ENCODE data around the gene STX2. TPM values are rescaled to one million over a fixed set of nuclear protein-coding genes. Genes with fewer than 3 reads are reported as not detected.

The STX2 gene
- polyA plus RNA-seq, 1 donor from 2014 or later, result 67.0 TPM

DNA sequence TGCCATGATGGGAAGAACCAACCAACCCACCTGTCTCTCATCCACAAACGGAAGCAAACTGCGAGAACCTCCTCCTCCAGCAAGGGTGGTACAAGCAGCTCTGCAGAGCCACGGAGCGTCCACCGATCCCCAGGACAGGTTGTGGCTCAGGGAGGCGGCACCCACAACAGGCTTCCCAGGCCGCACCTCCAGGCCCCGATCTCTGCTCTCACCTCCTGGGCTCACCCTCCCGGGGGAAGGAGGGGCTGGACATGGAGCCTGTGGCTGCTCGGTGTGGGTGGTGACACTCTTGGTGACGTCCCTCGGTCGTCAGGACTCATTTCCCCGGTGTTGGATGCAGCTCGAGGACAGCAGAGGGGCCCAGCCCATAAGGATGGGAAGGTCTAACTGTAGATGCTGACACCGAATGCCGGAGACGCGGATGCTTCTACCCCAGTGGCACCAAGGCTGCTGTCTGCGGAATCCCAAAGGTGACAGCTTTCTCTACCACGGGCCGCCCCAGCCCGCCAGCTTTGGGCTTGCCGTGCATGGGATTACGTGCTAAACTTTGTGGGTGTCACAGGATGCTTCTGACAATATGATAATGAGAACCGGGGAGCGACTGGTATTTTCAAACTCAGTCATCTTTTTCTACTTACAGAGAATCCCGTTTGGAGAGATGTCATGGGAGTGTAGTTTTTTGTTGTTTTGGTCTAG, 58.0 kb downstream of the STX2 start:
- Histone ChIP-seq H3K9me3 (ENCODE audit: low read length) (no peaks in the 10 kb centered on the region), H3K27me3 (ENCODE audit: insufficient read depth, low read depth, low read length) (peaks cover 6% of the 10 kb centered on the region), H3K27ac (ENCODE audit: low read length) (no peak overlapping the region), H3K36me3 (ENCODE audit: insufficient read depth, low read length) (no peaks in the 10 kb centered on the region), H3K9me2 (ENCODE audit: insufficient read depth, low read length) (no peaks in the 10 kb centered on the region), H2AFZ (ENCODE audit: low read depth, low read length) (no peak overlapping the region), H3F3A (ENCODE audit: insufficient read depth, low read length, poor library complexity, severe bottlenecking) (no peaks in the 10 kb centered on the region), H3K9ac (ENCODE audit: low read length) (no peak overlapping the region), H4K20me1 (ENCODE audit: insufficient read depth) (no peaks in the 10 kb centered on the region), H3K4me3 (ENCODE audit: low read length) (no peak overlapping the region), H3K79me2 (replicated peaks; ENCODE audit: insufficient read depth, low read length) (no peaks in the 10 kb centered on the region), H3K4me2 (ENCODE audit: low read length) (no peak overlapping the region)
- TF ChIP-seq, protein P1, sequence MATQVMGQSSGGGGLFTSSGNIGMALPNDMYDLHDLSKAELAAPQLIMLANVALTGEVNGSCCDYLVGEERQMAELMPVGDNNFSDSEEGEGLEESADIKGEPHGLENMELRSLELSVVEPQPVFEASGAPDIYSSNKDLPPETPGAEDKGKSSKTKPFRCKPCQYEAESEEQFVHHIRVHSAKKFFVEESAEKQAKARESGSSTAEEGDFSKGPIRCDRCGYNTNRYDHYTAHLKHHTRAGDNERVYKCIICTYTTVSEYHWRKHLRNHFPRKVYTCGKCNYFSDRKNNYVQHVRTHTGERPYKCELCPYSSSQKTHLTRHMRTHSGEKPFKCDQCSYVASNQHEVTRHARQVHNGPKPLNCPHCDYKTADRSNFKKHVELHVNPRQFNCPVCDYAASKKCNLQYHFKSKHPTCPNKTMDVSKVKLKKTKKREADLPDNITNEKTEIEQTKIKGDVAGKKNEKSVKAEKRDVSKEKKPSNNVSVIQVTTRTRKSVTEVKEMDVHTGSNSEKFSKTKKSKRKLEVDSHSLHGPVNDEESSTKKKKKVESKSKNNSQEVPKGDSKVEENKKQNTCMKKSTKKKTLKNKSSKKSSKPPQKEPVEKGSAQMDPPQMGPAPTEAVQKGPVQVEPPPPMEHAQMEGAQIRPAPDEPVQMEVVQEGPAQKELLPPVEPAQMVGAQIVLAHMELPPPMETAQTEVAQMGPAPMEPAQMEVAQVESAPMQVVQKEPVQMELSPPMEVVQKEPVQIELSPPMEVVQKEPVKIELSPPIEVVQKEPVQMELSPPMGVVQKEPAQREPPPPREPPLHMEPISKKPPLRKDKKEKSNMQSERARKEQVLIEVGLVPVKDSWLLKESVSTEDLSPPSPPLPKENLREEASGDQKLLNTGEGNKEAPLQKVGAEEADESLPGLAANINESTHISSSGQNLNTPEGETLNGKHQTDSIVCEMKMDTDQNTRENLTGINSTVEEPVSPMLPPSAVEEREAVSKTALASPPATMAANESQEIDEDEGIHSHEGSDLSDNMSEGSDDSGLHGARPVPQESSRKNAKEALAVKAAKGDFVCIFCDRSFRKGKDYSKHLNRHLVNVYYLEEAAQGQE (IDR thresholded peaks at IDR 0.05; ENCODE audit: borderline replicate concordance), result no peak
- TF ChIP-seq POLR2AphosphoS5 (IDR thresholded peaks at IDR 0.05), result no peak
- no peak for TF ChIP-seq EZH2 (IDR thresholded peaks at IDR 0.05; ENCODE audit: borderline replicate concordance, insufficient read depth, low read length, poor library complexity, severe bottlenecking)
- TF ChIP-seq RAD21 (conservative IDR thresholded peaks at IDR 0.05), result no peak
- TF ChIP-seq SMC3 (conservative IDR thresholded peaks at IDR 0.05; ENCODE audit: poor library complexity), result no peak
- no peak for TF ChIP-seq TAF1 (IDR thresholded peaks at IDR 0.05; ENCODE audit: low read depth)
- no peak for TF ChIP-seq MXI1 (conservative IDR thresholded peaks at IDR 0.05; ENCODE audit: poor library complexity, severe bottlenecking)
- TF ChIP-seq, protein P2, sequence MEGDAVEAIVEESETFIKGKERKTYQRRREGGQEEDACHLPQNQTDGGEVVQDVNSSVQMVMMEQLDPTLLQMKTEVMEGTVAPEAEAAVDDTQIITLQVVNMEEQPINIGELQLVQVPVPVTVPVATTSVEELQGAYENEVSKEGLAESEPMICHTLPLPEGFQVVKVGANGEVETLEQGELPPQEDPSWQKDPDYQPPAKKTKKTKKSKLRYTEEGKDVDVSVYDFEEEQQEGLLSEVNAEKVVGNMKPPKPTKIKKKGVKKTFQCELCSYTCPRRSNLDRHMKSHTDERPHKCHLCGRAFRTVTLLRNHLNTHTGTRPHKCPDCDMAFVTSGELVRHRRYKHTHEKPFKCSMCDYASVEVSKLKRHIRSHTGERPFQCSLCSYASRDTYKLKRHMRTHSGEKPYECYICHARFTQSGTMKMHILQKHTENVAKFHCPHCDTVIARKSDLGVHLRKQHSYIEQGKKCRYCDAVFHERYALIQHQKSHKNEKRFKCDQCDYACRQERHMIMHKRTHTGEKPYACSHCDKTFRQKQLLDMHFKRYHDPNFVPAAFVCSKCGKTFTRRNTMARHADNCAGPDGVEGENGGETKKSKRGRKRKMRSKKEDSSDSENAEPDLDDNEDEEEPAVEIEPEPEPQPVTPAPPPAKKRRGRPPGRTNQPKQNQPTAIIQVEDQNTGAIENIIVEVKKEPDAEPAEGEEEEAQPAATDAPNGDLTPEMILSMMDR (IDR thresholded peaks at IDR 0.05; ENCODE audit: poor library complexity, severe bottlenecking), result no peak
- no peak for TF ChIP-seq EP300 (conservative IDR thresholded peaks at IDR 0.05; ENCODE audit: poor library complexity, severe bottlenecking)

DNA sequence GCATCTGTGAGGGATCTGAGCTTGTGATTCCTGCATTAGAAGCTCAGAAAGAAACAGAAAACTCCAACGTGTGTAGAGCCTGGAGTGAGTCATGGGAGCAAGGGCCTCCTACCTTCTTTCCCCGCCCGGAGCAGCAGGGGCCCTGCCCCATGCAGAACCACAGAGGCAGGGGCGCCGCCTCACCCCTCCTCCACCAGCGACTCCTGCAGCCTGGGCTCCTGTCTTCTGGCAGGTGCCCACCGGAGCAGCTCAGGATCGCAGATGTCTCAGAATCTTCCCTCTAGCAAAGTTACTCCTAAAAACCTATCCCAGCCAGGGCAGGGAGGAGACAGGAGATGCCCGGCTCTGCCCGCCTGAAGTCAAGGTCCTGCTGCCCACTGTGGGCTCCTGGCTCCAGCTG, 58.7 kb downstream of the STX2 start:
- Histone ChIP-seq H3K79me2 (replicated peaks; ENCODE audit: insufficient read depth, low read length) (no peaks in the 10 kb centered on the region), H3K9ac (ENCODE audit: low read length) (no peak overlapping the region), H3K9me2 (ENCODE audit: insufficient read depth, low read length) (no peaks in the 10 kb centered on the region), H3K4me2 (ENCODE audit: low read length) (no peak overlapping the region), H3K27ac (ENCODE audit: low read length) (no peak overlapping the region), H3F3A (ENCODE audit: insufficient read depth, low read length, poor library complexity, severe bottlenecking) (no peaks in the 10 kb centered on the region), H3K9me3 (ENCODE audit: low read length) (no peaks in the 10 kb centered on the region), H4K20me1 (ENCODE audit: insufficient read depth) (no peaks in the 10 kb centered on the region), H3K4me3 (ENCODE audit: low read length) (no peak overlapping the region), H3K27me3 (ENCODE audit: insufficient read depth, low read depth, low read length) (peaks cover 6% of the 10 kb centered on the region), H3K36me3 (ENCODE audit: insufficient read depth, low read length) (no peaks in the 10 kb centered on the region), H2AFZ (ENCODE audit: low read depth, low read length) (no peak overlapping the region)
- no peak for TF ChIP-seq EP300 (conservative IDR thresholded peaks at IDR 0.05; ENCODE audit: poor library complexity, severe bottlenecking)
- no peak for TF ChIP-seq POLR2AphosphoS5 (IDR thresholded peaks at IDR 0.05)
- no peak for TF ChIP-seq EZH2 (IDR thresholded peaks at IDR 0.05; ENCODE audit: borderline replicate concordance, insufficient read depth, low read length, poor library complexity, severe bottlenecking)
- no peak for TF ChIP-seq RAD21 (conservative IDR thresholded peaks at IDR 0.05)
- no peak for TF ChIP-seq TAF1 (IDR thresholded peaks at IDR 0.05; ENCODE audit: low read depth)
- no peak for TF ChIP-seq MXI1 (conservative IDR thresholded peaks at IDR 0.05; ENCODE audit: poor library complexity, severe bottlenecking)
- TF ChIP-seq, protein P1 (IDR thresholded peaks at IDR 0.05; ENCODE audit: borderline replicate concordance), result no peak
- no peak for TF ChIP-seq SMC3 (conservative IDR thresholded peaks at IDR 0.05; ENCODE audit: poor library complexity)
- TF ChIP-seq, protein P2 (IDR thresholded peaks at IDR 0.05; ENCODE audit: poor library complexity, severe bottlenecking), result no peak
